Measurements from ENCODE around the gene IL10RA. TPM values are rescaled to one million over a fixed set of nuclear protein-coding genes. Genes with fewer than 3 reads are reported as not detected.

The IL10RA gene
- total and polyA plus RNA-seq, 10 donors: 32.9 to 239 (median 156) TPM

GRCh38 chr11:117972044-117972443 is 14.2 kb upstream of the IL10RA start:
- peak; percentile 41 for DNase-seq
- Histone ChIP-seq H3K9me3 (no peaks in the 10 kb centered on the region), H3K36me3 (no peaks in the 10 kb centered on the region), H3K27me3 (replicated peaks in 1 of 7) (no peaks in the 10 kb centered on the region), H3K4me3 (no peak overlapping the region), H3K27ac (no peak overlapping the region), H3K4me1 (peaks cover 9 to 80% (median 49%) of the 10 kb centered on the region in 6 donors)
- TF ChIP-seq POLR2AphosphoS5 (IDR thresholded peaks at IDR 0.05) (no peak), CTCF (IDR thresholded peaks at IDR 0.05 in 8 of 11, conservative IDR thresholded peaks at IDR 0.05 in 3 of 11) (no peak), POLR2A (IDR thresholded peaks at IDR 0.05) (no peak)
- intact Hi-C loops (cut with DNase I; ENCODE audit: low total_unique reads): no loop called here
- WGBS, 5 donors: 90 to 97% (median 94%) methylated on average over 10 of the region's 10 CpGs

- Histone ChIP-seq H3K27ac (peak overlapping the region in 3 of 8 donors; percentile 64 to 73 (median 69)), H3K4me3 (no peak overlapping the region), H3K27me3 (replicated peaks in 1 of 7) (no peaks in the 10 kb centered on the region), H3K4me1 (peaks cover 9 to 89% (median 51%) of the 10 kb centered on the region in 6 donors), H3K9me3 (no peaks in the 10 kb centered on the region), H3K36me3 (no peaks in the 10 kb centered on the region)
- intact Hi-C loops (cut with DNase I; ENCODE audit: low total_unique reads): no loop called here
- peak; percentile 48 for DNase-seq
- no peak for TF ChIP-seq POLR2A (IDR thresholded peaks at IDR 0.05)
- TF ChIP-seq POLR2AphosphoS5 (IDR thresholded peaks at IDR 0.05): no peak
- no peak for TF ChIP-seq CTCF (IDR thresholded peaks at IDR 0.05 in 8 of 11, conservative IDR thresholded peaks at IDR 0.05 in 3 of 11)
- 69 to 75% (median 70%) methylated on average over 9 of the region's 9 CpGs for WGBS, 5 donors
Observed at GRCh38 chr11:117972629-117973502, 13.3 kb upstream of the IL10RA start.

- no peak for DNase-seq
- TF ChIP-seq POLR2A (IDR thresholded peaks at IDR 0.05): no peak
- TF ChIP-seq POLR2AphosphoS5 (IDR thresholded peaks at IDR 0.05): no peak
- TF ChIP-seq CTCF (IDR thresholded peaks at IDR 0.05 in 8 of 11, conservative IDR thresholded peaks at IDR 0.05 in 3 of 11): no peak
- H3K4me1 ChIP-seq: peaks cover 9 to 91% (median 52%) of the 10 kb centered on the region in 6 donors
- intact Hi-C loops (cut with DNase I; ENCODE audit: low total_unique reads): no loop called here
- H3K36me3 ChIP-seq: no peaks in the 10 kb centered on the region
- H3K27me3 ChIP-seq (replicated peaks in 1 of 7): no peaks in the 10 kb centered on the region
- no peaks in the 10 kb centered on the region for H3K9me3 ChIP-seq
- H3K4me3 ChIP-seq: no peak overlapping the region
- 48 to 77% (median 59%) methylated on average over 4 of the region's 4 CpGs for WGBS, 5 donors
- peak overlapping the region in 4 of 8 donors; percentile 41 to 73 (median 66) for H3K27ac ChIP-seq
Observed at GRCh38 chr11:117973503-117973860, 12.7 kb upstream of the IL10RA start.

GRCh38 chr11:117976445-117976844 is 9.7 kb upstream of the IL10RA start:
- DNase-seq: no peak
- no peaks in the 10 kb centered on the region for H3K27me3 ChIP-seq (replicated peaks in 1 of 7)
- H3K4me1 ChIP-seq: peaks cover 9 to 91% (median 54%) of the 10 kb centered on the region in 6 donors
- WGBS, 5 donors: 83 to 94% (median 89%) methylated on average over 4 of the region's 4 CpGs
- H3K27ac ChIP-seq: peak overlapping the region in 4 of 8 donors; percentile 13 to 54 (median 40)
- no peaks in the 10 kb centered on the region for H3K36me3 ChIP-seq
- intact Hi-C loops (cut with DNase I; ENCODE audit: low total_unique reads): no loop called here
- no peak overlapping the region for H3K4me3 ChIP-seq
- TF ChIP-seq CTCF (IDR thresholded peaks at IDR 0.05 in 8 of 11, conservative IDR thresholded peaks at IDR 0.05 in 3 of 11) (no peak), POLR2A (IDR thresholded peaks at IDR 0.05) (no peak), POLR2AphosphoS5 (IDR thresholded peaks at IDR 0.05) (no peak)
- H3K9me3 ChIP-seq: no peaks in the 10 kb centered on the region

Data from spleen (tissue), 11 donors.